HCT116 (cell line): ENCODE measurements around the gene CPED1.

Experiments used
- CEBPB ChIP-seq: IDR thresholded peaks from 2 replicates; pipeline ENCODE4 v1.6.1; 2012; ENCODE audit warnings: low read depth
- CTCF ChIP-seq, 3 experiments: fragments of 200-600 bp in 1 of 3; sonication (generic) in 1 of 3; IDR thresholded peaks in 2 of 3; conservative IDR thresholded peaks in 1 of 3; 2 replicates each; pipeline ENCODE4 v1.5.1; 2012 to 2017; ENCODE audit warnings: low read depth in 2 of 3, low read length in 2 of 3, antibody characterized with exemption in 1 of 3, borderline replicate concordance in 1 of 3, control low read depth in 1 of 3, mild to moderate bottlenecking in 1 of 3, mixed read lengths in 1 of 3, mixed run types in 1 of 3, moderate library complexity in 1 of 3; ENCODE audit not compliant: insufficient read depth in 1 of 3
- ELF1 ChIP-seq: IDR thresholded peaks from 2 replicates; pipeline ENCODE4 v1.6.1; 2012; ENCODE audit warnings: low read depth, borderline replicate concordance
- EZH2 ChIP-seq: fragments of 200-600 bp; sonication (generic); IDR thresholded peaks from 2 replicates; pipeline ENCODE4 v1.6.1; 2017; ENCODE audit warnings: antibody characterized with exemption, mixed run types
- EZH2phosphoT487 ChIP-seq: fragments of 200-600 bp; IDR thresholded peaks from 2 replicates; pipeline ENCODE4 v1.6.1; 2018; ENCODE audit warnings: antibody characterized with exemption, borderline replicate concordance
- POLR2A ChIP-seq: IDR thresholded peaks from 2 replicates; pipeline ENCODE4 v1.7.0; 2011; ENCODE audit warnings: borderline replicate concordance; ENCODE audit not compliant: insufficient read depth, insufficient read length; ENCODE audit errors: extremely low read depth
- POLR2AphosphoS5 ChIP-seq: IDR thresholded peaks from 2 replicates; pipeline ENCODE4 v1.6.1; 2011; ENCODE audit warnings: mild to moderate bottlenecking, low read depth, low read length, moderate library complexity
- YY1 ChIP-seq: IDR thresholded peaks from 2 replicates; pipeline ENCODE4 v1.6.1; 2011; ENCODE audit warnings: low read length, low read depth, moderate library complexity, mild to moderate bottlenecking; ENCODE audit not compliant: insufficient replicate concordance; ENCODE audit errors: extremely low read depth

GRCh38 chr7:120941064-120941463 is 47.4 kb upstream of the CPED1 start:
- TF ChIP-seq POLR2A, result no peak
- TF ChIP-seq POLR2AphosphoS5, result no peak
- no peak for TF ChIP-seq YY1
- TF ChIP-seq ELF1, result no peak
- TF ChIP-seq EZH2phosphoT487, result no peak
- no peak for TF ChIP-seq CEBPB
- TF ChIP-seq EZH2, result no peak
- TF ChIP-seq CTCF (IDR thresholded peaks at IDR 0.05 in 2 of 3, conservative IDR thresholded peaks at IDR 0.05 in 1 of 3; ENCODE audit: borderline replicate concordance in 1 of 3, insufficient read depth in 1 of 3, low read depth in 2 of 3, low read length in 2 of 3), result peak in 2 of 3 experiments; percentile 42 to 46; a peak in 3 of 6 replicates
